Inflammatory macrophage treated with lipopolysaccharide for 1 hour (primary cell): ENCODE measurements around the gene EHD3.

ENCODE experiments used
- DNase-seq, 2 donors: peaks; one replicate each; pipeline ENCODE4 v3.0.0-alpha.2; 2020 to 2022

Gene EHD3

GRCh38 chr2:31237348-31238017 is 3.5 kb downstream of the EHD3 start:
- no peak for DNase-seq

DNA sequence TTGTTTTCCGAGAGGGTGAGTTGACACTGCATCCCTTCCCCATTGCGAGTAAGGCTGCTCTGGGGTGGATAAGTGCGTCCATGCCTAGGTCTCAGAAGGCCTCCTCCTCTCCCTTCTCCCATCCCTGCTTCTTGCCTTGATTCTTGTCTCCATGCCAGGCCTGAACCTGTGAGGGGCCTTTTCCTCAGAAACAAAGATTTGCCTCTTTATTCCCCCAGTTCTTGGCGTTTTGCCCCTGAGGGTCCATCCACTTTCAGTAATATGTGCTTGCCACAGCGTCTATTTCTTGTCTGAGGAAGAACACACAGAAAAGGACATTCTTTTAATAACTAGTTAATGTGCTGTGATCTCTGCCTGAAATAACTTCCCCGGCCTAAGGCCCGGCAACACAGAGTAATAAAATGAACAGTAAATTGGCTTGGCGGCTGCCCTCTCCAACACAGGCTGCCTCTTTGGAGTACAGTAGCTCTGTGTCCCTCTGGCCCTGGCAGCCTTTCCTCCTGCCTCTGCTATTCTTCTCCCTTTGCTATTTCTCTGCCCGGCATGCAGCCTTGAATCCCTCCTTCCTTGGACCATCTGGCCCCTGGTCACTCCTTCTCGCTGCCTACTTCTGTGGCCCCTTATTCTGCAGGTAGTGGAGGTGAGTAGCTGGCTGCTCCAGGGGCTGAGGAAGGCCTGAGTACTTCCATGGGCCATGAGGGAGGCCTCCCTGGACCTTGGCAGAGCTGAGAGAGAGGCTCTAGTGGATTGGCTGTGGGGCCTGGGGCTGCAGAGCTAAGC is 4.4 kb downstream of the EHD3 start:
- no peak for DNase-seq

- no peak for DNase-seq
Measured at GRCh38 chr2:31238906-31239592, 5.1 kb downstream of the EHD3 start.

DNA sequence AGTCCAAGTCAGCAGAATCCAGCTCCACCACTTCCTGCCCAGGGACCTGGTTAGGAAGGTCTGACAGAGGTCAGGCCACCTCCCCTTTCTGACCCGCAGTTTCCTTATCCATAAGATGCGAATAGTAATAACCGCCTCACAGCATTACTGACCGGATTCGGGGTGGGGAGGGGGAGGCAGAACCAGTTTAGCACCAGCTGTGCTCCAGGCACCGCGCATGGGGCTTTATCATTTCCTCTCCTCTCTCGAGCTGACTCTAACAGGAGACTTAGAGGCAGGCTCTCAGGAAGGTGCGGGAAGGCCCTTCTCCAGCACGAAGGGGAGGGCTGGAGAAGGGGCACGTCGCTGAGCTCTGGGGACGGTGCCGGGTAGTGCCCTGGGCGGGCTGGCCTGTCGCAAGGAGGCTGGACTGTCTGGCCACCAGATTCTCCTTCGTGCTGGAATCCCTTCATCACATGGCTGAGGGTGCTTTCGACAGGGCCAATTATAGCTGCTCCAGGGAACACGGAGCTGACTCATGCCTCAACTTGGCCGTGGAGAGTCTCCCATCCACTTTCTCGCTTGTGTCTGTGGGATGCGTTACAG is 5.7 kb downstream of the EHD3 start:
- no peak for DNase-seq

GRCh38 chr2:31240381-31241365 is 6.7 kb downstream of the EHD3 start:
- no peak for DNase-seq

DNA sequence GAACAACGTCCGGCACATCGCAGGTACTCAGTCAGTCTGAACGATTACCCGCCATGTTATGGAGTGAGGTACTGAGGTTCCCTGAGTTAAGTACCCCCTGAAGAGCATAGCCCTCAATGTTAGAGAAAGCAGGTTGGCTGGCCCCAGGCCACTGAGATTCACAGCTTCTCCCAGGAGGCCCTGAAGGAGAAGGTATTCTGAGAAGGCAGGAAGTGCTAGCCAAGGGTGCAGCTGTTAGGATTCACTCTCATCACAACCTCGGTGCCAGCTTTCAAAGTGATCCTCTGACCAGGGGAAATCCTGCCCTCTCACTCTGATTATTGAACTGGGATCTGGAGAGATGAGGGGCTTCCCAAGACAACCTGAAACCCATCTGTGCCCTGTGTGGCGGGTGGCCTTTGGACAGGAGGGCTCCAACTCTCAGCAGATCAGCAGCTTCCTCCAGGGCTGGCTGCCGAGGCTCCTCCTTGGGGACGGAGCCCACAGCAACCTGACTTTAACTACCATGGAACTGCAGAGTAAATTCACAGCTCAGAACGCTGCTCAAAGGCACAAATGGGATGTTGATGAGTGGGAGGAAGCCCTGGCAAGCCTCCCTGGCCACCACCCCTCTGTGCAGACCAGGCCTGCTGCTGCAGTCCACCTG is 7.8 kb downstream of the EHD3 start:
- no peak for DNase-seq

DNA sequence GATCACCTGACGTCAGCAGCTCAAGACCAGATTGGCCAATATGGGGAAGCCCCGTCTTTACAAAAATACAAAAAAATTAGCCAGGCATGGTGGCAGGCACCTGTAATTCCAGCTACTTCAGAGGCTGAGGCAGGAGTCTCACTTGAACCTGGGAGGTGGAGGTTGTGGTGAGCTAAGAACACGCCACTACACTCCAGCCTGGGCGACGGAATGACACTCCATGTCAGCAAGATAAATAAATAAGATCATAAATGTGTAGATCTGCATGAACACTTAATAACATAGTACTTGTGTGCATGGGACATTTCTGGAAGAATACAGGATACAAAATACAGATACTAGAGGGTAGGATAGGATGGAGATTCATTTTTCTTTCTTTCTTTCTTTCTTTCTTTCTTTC is 9.1 kb downstream of the EHD3 start:
- no peak for DNase-seq

GRCh38 chr2:31244101-31244500 is 10.1 kb downstream of the EHD3 start:
- DNase-seq, result no peak

GRCh38 chr2:31246184-31246852 is 12.4 kb downstream of the EHD3 start:
- no peak for DNase-seq

GRCh38 chr2:31247711-31248110 is 13.8 kb downstream of the EHD3 start:
- DNase-seq, result no peak

DNA sequence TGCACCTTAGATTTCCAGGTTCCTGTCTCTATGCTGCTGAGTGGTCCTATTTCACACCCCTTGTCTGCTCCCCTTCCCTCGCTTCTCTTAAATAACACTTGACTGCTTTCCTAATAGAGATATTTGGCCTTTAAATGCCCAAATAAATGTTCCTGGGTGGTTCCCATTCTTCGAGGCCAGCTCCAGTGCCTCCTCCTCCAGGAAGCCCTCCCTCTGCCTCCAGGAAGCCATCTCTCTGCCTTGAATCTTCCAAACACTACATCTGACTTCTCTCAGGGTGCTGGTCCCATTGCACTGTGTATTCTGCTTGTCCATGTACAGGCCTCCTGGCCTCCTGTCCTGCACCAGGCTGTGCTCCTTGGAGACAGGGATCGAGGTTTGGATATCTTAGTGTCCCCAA is 14.2 kb downstream of the EHD3 start:
- no peak for DNase-seq

GRCh38 chr2:31249009-31249690 is 15.2 kb downstream of the EHD3 start:
- DNase-seq, result no peak

- DNase-seq, result no peak
Measured at GRCh38 chr2:31251018-31251417, 17.1 kb downstream of the EHD3 start.

DNA sequence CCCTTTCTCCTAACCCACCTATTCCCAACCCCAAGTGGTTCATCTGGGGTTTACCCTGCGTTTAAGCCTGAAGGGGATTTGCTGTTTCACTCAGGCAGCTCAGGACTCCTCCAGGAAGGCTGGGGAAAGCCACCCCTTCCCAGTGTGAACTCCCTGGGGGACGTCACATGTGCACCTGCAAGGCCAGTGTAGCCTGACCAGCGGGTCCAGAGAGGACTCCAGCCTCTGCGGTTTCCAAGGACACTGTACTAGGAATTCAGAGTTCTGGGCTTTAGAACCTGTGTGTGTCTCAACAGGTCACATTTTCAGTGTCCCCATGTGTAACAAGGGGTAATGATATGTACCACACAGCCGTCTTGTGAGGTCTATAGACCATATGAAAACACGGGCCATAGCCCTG is 17.9 kb downstream of the EHD3 start:
- no peak for DNase-seq

- no peak for DNase-seq
Measured at GRCh38 chr2:31253356-31254131, 19.6 kb downstream of the EHD3 start.

GRCh38 chr2:31254237-31255203 is 20.6 kb downstream of the EHD3 start:
- DNase-seq, result no peak

GRCh38 chr2:31255911-31256571 is 22.1 kb downstream of the EHD3 start:
- no peak for DNase-seq
